Mesenchymal stem cell (in vitro differentiated cells and primary cell): Measurements from ENCODE around the gene TIMM17A.
A peak's percentile ranks its signal among the peaks of the same experiment; 100 is the strongest.

Experiments used
- DNase-seq: peaks from one replicate; pipeline ENCODE4 v3.0.0-alpha.2; 2013
- H2AFZ ChIP-seq: one replicate; pipeline ENCODE4 v1.6.1; 2013; ENCODE audit warnings: low read depth, mild to moderate bottlenecking, control low read depth, inconsistent platforms, low read length, moderate library complexity
- H2AK5ac ChIP-seq: 2 replicates; pipeline ENCODE4 v1.6.1; 2013; ENCODE audit warnings: low read length, moderate library complexity, mild to moderate bottlenecking, inconsistent platforms; ENCODE audit not compliant: severe bottlenecking
- H2BK120ac ChIP-seq: one replicate; pipeline ENCODE4 v1.6.1; 2013; ENCODE audit warnings: low read depth, mild to moderate bottlenecking, inconsistent platforms, low read length, moderate library complexity
- H2BK12ac ChIP-seq, 2 experiments: one replicate each; pipeline ENCODE4 v1.6.1; 2013; ENCODE audit warnings: inconsistent platforms in 2 of 2, low read length in 2 of 2, mild to moderate bottlenecking in 2 of 2, moderate library complexity in 2 of 2, control low read depth in 1 of 2
- H2BK15ac ChIP-seq: one replicate; pipeline ENCODE4 v1.6.1; 2013; ENCODE audit warnings: mild to moderate bottlenecking, low read depth, inconsistent platforms; ENCODE audit not compliant: poor library complexity, severe bottlenecking
- H2BK5ac ChIP-seq: 2 replicates; pipeline ENCODE4 v1.6.1; 2013; ENCODE audit warnings: low read depth, mild to moderate bottlenecking, low read length, control low read depth, inconsistent platforms; ENCODE audit not compliant: poor library complexity, severe bottlenecking
- H3K14ac ChIP-seq, 2 experiments: one replicate each; pipeline ENCODE4 v1.6.1; 2013; ENCODE audit warnings: inconsistent platforms in 2 of 2, low read length in 2 of 2, control low read depth in 1 of 2, mild to moderate bottlenecking in 1 of 2, moderate library complexity in 1 of 2
- H3K18ac ChIP-seq, 2 experiments: one replicate each; pipeline ENCODE4 v1.6.1; 2013; ENCODE audit warnings: inconsistent platforms in 2 of 2, low read length in 2 of 2, control low read depth in 1 of 2, low read depth in 1 of 2, mild to moderate bottlenecking in 1 of 2
- H3K23ac ChIP-seq, 2 experiments: one replicate each; pipeline ENCODE4 v1.6.1; 2013; ENCODE audit warnings: inconsistent platforms in 2 of 2, low read length in 2 of 2, mild to moderate bottlenecking in 2 of 2, moderate library complexity in 2 of 2, control low read depth in 1 of 2
- H3K27ac ChIP-seq: 2 replicates; pipeline ENCODE4 v1.5.1; 2013; ENCODE audit warnings: mild to moderate bottlenecking, moderate library complexity, low read length, control low read depth, inconsistent platforms; ENCODE audit not compliant: poor library complexity, severe bottlenecking
- H3K27me3 ChIP-seq, 2 experiments: 2 replicates each; pipeline versions ENCODE4 v1.6.1 to v1.7.0; 2013; ENCODE audit warnings: low read length in 2 of 2, mild to moderate bottlenecking in 2 of 2, moderate library complexity in 2 of 2, control low read depth in 1 of 2, inconsistent platforms in 1 of 2; ENCODE audit not compliant: control insufficient read depth in 1 of 2, insufficient read depth in 1 of 2
- H3K36me3 ChIP-seq, 2 experiments: 2 replicates each; pipeline versions ENCODE4 v1.6.1 to v1.7.0; 2013; ENCODE audit warnings: low read length in 2 of 2, control low read depth in 1 of 2, inconsistent platforms in 1 of 2, low read depth in 1 of 2, mild to moderate bottlenecking in 1 of 2; ENCODE audit not compliant: insufficient read depth in 2 of 2, control insufficient read depth in 1 of 2
- H3K4ac ChIP-seq, 2 experiments: one replicate each; pipeline ENCODE4 v1.6.1; 2013; ENCODE audit warnings: inconsistent platforms in 2 of 2, low read length in 2 of 2, mild to moderate bottlenecking in 2 of 2, moderate library complexity in 2 of 2, control low read depth in 1 of 2, low read depth in 1 of 2
- H3K4me1 ChIP-seq: 2 replicates; pipeline ENCODE4 v1.6.1; 2013; ENCODE audit warnings: low read depth, low read length, control low read depth; ENCODE audit not compliant: control insufficient read depth, insufficient read depth
- H3K4me2 ChIP-seq: 2 replicates; pipeline ENCODE4 v1.6.1; 2013; ENCODE audit warnings: low read length, mild to moderate bottlenecking, inconsistent platforms; ENCODE audit not compliant: poor library complexity, severe bottlenecking
- H3K4me3 ChIP-seq, 2 experiments: 2 replicates each; pipeline versions ENCODE4 v1.5.1 to v1.7.0; 2013; ENCODE audit warnings: low read length in 2 of 2, mild to moderate bottlenecking in 2 of 2, control low read depth in 1 of 2, low read depth in 1 of 2; ENCODE audit not compliant: insufficient read depth in 1 of 2
- H3K79me1 ChIP-seq: replicated peaks from 2 replicates; pipeline ENCODE4 v1.6.1; 2013; ENCODE audit warnings: mild to moderate bottlenecking, control low read depth, low read length, inconsistent platforms; ENCODE audit not compliant: poor library complexity, severe bottlenecking
- H3K9ac ChIP-seq: 2 replicates; pipeline ENCODE4 v1.7.0; 2013; ENCODE audit warnings: mild to moderate bottlenecking, low read length, moderate library complexity
- H3K9me3 ChIP-seq: 2 replicates; pipeline ENCODE4 v1.7.0; 2013; ENCODE audit warnings: mild to moderate bottlenecking, low read length; ENCODE audit not compliant: control insufficient read depth
- H4K8ac ChIP-seq: one replicate; pipeline ENCODE4 v1.6.1; 2013; ENCODE audit warnings: inconsistent platforms, mild to moderate bottlenecking, low read length, moderate library complexity
- H4K91ac ChIP-seq: one replicate; pipeline ENCODE4 v1.6.1; 2013; ENCODE audit warnings: mild to moderate bottlenecking, low read length, inconsistent platforms
- WGBS: methylation state at CpG from one replicate; pipeline ENCODE4 v1.1.7; 2013; ENCODE audit warnings: mixed read lengths; 5-methylcytosine and 5-hydroxymethylcytosine counted together

TIMM17A gene

DNA sequence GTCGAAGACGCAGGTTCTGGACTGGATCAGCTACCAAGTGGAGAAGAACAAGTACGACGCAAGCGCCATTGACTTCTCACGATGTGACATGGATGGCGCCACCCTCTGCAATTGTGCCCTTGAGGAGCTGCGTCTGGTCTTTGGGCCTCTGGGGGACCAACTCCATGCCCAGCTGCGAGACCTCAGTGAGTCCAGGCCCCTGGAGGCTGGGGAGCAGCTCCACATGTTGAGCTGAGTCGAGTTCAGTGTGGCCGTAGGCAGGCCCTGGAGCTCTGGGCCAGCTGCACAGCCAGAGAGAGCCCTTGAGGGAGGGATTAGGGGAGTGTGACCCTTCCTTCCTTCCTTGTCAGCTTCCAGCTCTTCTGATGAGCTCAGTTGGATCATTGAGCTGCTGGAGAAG, 56.7 kb downstream of the TIMM17A start:
- H2BK12ac ChIP-seq = no peak overlapping the region
- peak overlapping the region in 1 of 2 experiments; percentile 41 for H3K4me3 ChIP-seq
- no peak for DNase-seq
- 96% methylated on average over 11 of the region's 11 CpGs for WGBS
- H3K4me1 ChIP-seq = peaks cover 62% of the 10 kb centered on the region
- no peak overlapping the region for H3K23ac ChIP-seq
- H3K4ac ChIP-seq = no peak overlapping the region
- H3K27me3 ChIP-seq = peaks cover 0 to 4% of the 10 kb centered on the region in 2 experiments
- H3K9ac ChIP-seq = no peak overlapping the region
- H3K79me1 ChIP-seq = peaks cover 23% of the 10 kb centered on the region
- H2BK15ac ChIP-seq = no peak overlapping the region
- H2BK120ac ChIP-seq = no peak overlapping the region
- no peak overlapping the region for H4K8ac ChIP-seq
- H3K27ac ChIP-seq = peak overlapping the region; percentile 29
- no peak overlapping the region for H2AFZ ChIP-seq
- no peak overlapping the region for H3K18ac ChIP-seq
- peaks cover 7 to 49% of the 10 kb centered on the region in 2 experiments for H3K36me3 ChIP-seq
- no peak overlapping the region for H3K14ac ChIP-seq
- H3K4me2 ChIP-seq = peak overlapping the region; percentile 87
- H2BK5ac ChIP-seq = no peak overlapping the region
- H2AK5ac ChIP-seq = no peak overlapping the region
- H3K9me3 ChIP-seq = no peaks in the 10 kb centered on the region
- no peak overlapping the region for H4K91ac ChIP-seq

- H3K9ac ChIP-seq = no peak overlapping the region
- H2BK120ac ChIP-seq = no peak overlapping the region
- H3K79me1 ChIP-seq = peaks cover 24% of the 10 kb centered on the region
- no peak overlapping the region for H2AK5ac ChIP-seq
- H3K9me3 ChIP-seq = no peaks in the 10 kb centered on the region
- no peak overlapping the region for H2AFZ ChIP-seq
- no peak overlapping the region for H3K27ac ChIP-seq
- H3K4me2 ChIP-seq = peak overlapping the region; percentile 87
- H4K8ac ChIP-seq = no peak overlapping the region
- H3K23ac ChIP-seq = no peak overlapping the region
- H3K4me3 ChIP-seq = peak overlapping the region in 1 of 2 experiments; percentile 9
- peaks cover 0 to 7% of the 10 kb centered on the region in 2 experiments for H3K27me3 ChIP-seq
- H2BK5ac ChIP-seq = no peak overlapping the region
- H3K36me3 ChIP-seq = peaks cover 0 to 56% of the 10 kb centered on the region in 2 experiments
- DNase-seq = no peak
- H3K18ac ChIP-seq = no peak overlapping the region
- peaks cover 60% of the 10 kb centered on the region for H3K4me1 ChIP-seq
- no peak overlapping the region for H3K4ac ChIP-seq
- no peak overlapping the region for H2BK12ac ChIP-seq
- 90% methylated on average over 35 of the region's 35 CpGs for WGBS
- no peak overlapping the region for H4K91ac ChIP-seq
- no peak overlapping the region for H2BK15ac ChIP-seq
- no peak overlapping the region for H3K14ac ChIP-seq
Observed at GRCh38 chr1:202012544-202013478, 57.5 kb downstream of the TIMM17A start.

GRCh38 chr1:202013603-202014002, 58.3 kb downstream of the TIMM17A start:
- WGBS = 91% methylated on average over 12 of the region's 12 CpGs
- peaks cover 0 to 15% of the 10 kb centered on the region in 2 experiments for H3K27me3 ChIP-seq
- H2AK5ac ChIP-seq = no peak overlapping the region
- H3K4me2 ChIP-seq = peak overlapping the region; percentile 1
- no peak overlapping the region for H3K14ac ChIP-seq
- no peak overlapping the region for H2BK5ac ChIP-seq
- H3K36me3 ChIP-seq = peaks cover 0 to 63% of the 10 kb centered on the region in 2 experiments
- no peak overlapping the region for H3K27ac ChIP-seq
- H4K8ac ChIP-seq = no peak overlapping the region
- no peak overlapping the region for H2BK120ac ChIP-seq
- no peak overlapping the region for H3K18ac ChIP-seq
- H3K9ac ChIP-seq = no peak overlapping the region
- H3K23ac ChIP-seq = no peak overlapping the region
- no peak overlapping the region for H2BK15ac ChIP-seq
- H3K79me1 ChIP-seq = peaks cover 24% of the 10 kb centered on the region
- no peak for DNase-seq
- peaks cover 62% of the 10 kb centered on the region for H3K4me1 ChIP-seq
- no peaks in the 10 kb centered on the region for H3K9me3 ChIP-seq
- no peak overlapping the region for H3K4me3 ChIP-seq
- H2BK12ac ChIP-seq = no peak overlapping the region
- no peak overlapping the region for H4K91ac ChIP-seq
- no peak overlapping the region for H3K4ac ChIP-seq
- H2AFZ ChIP-seq = no peak overlapping the region

GRCh38 chr1:202014060-202014459, 58.8 kb downstream of the TIMM17A start:
- Histone ChIP-seq H3K4me3 (no peak overlapping the region), H3K4me2 (no peak overlapping the region), H3K9ac (no peak overlapping the region), H2BK5ac (no peak overlapping the region), H3K9me3 (no peaks in the 10 kb centered on the region), H3K14ac (no peak overlapping the region), H3K27ac (no peak overlapping the region), H2BK12ac (no peak overlapping the region), H3K23ac (no peak overlapping the region), H4K91ac (no peak overlapping the region), H2AK5ac (no peak overlapping the region), H3K18ac (no peak overlapping the region), H3K4ac (no peak overlapping the region), H3K4me1 (peaks cover 66% of the 10 kb centered on the region), H3K79me1 (peaks cover 24% of the 10 kb centered on the region), H2BK120ac (no peak overlapping the region), H3K36me3 (peaks cover 0 to 64% of the 10 kb centered on the region in 2 experiments), H3K27me3 (peaks cover 0 to 19% of the 10 kb centered on the region in 2 experiments), H2BK15ac (no peak overlapping the region), H4K8ac (no peak overlapping the region), H2AFZ (no peak overlapping the region)
- WGBS = 92% methylated on average over 6 of the region's 6 CpGs
- no peak for DNase-seq
